ENCODE results near the gene RPS23.
"Not testable (repeated sequence)": the region's sequence is repeated elsewhere in the genome, so short reads cannot be mapped to it uniquely, and the experiment has no call there.

Gene RPS23

DNA sequence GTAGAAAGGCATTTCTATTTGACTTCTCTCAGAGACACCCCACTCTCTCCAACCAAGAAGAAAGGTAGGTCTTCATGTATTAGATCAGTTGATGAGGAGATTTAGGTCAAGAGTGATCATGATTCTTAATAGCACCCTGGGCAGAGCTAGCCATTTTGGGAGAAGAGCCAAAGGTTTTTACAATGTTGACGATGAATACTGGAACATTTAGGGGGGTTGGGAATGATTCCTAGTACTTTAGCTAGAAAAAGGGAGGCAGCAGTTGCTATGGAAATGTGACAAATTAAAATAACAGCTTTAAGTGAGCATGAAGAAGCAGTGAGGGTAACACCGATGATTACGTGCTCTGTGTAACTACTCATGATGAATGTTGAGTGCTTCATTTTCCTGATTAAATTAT, 9.5 kb upstream of the RPS23 start:
- DNase-seq: no peak

- no peak for DNase-seq
Observed at GRCh38 chr5:82285206-82285605, 7.1 kb upstream of the RPS23 start.

- no peak for DNase-seq
Observed at GRCh38 chr5:82283893-82284292, 5.7 kb upstream of the RPS23 start.

GRCh38 chr5:82278711-82279370, 687 bp upstream of the RPS23 start:
- DNase-seq: no peak

GRCh38 chr5:82277613-82277986, 554 bp downstream of the RPS23 start:
- no peak for DNase-seq

DNA sequence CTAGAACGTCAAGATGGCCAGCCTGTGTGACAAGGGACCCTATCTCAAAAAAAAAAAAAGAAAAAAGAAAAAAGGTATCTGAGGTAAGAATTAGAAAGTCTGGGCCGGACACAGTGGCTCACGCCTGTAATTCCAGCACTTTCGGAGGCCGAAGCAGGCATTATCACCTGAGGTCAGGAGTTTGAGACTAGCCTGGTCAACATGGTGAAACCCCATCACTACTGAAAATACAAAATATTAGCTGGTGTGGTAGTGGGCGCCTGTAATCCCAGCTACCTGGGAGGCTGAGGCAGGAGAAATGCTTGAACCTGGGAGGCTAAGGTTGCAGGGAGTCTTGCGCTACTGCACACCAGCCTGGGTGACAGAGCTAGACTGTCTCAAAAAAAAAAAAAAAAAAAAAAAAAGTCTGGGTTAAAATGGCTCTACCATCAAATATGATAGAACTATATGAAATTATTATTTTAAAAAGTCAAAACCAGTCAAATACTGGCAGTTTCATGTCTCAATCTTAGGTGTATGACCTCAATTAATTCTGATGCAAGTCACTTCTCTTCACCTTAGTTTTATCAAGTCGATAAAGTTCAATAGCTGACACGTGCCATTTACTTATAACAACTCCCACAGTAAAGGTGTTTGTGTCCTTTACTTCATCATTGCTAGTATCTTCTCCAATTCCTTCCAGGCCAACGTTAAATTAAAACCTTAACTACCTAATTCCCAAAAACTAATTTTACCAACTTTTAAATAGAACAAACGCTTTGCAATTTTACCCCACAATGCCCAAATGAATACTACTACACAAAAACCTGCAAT, 1.1 kb downstream of the RPS23 start:
- DNase-seq: no peak

DNA sequence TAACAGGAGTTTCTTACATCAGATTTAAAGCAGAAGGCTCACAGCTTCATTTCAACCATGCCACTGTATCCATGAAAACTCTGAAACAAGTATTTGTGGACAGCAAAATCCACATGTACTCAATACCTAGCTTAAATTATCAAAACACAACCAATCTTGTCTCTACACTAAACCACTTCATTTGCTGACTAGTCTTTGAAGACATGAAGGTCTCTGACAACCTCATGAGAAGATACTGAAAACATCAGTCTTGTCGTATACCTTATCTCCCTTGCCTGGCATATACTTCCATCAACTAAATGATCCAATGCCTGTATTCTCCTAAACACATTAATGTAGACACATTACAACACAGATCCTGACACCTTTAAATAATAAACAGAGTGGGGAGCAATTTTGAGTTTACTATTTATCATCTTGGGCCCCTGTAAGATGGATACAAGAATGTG, 2.9 kb downstream of the RPS23 start:
- no peak for DNase-seq

DNA sequence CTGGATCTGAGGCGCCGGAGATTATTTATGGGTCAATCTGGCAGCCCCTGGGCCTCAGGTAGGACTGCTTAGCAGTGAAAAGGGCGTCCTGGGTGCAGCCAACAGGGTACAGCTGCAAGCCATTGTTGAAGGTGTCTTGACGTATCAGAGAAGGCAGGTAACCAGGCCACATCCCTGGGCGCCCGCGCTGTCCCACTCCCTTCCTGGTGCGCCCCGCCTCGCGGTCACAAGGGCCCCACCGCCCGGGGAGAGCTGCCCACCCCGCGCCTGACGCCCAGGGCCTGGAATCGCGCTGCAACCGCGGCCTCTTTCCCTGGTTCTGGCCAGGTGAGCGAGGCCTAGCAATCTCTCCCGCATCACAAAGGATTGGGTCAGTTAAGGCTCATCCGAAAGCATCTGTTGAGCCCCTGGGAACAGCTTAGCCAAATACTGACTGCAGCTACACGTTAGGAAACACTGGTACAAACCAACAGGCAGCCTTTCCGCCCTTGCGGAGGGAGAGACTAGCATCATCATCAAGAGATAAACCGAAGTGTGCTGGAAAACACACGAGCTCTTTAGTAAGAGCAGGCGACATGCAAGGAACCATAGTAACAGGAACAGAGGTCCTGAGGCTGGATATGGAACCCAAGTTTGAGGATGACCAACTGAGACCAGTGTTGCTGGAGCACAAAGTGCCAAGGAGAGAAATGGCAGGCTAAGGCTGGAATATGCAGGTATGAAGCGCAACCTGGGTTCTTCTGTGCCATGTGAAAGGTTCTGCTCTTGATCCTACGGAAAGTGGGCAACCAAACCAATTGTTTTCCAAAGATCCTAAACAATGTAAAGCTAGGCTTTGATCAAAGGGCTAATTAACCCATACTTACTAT, 3.6 kb downstream of the RPS23 start:
- DNase-seq: no peak

DNA sequence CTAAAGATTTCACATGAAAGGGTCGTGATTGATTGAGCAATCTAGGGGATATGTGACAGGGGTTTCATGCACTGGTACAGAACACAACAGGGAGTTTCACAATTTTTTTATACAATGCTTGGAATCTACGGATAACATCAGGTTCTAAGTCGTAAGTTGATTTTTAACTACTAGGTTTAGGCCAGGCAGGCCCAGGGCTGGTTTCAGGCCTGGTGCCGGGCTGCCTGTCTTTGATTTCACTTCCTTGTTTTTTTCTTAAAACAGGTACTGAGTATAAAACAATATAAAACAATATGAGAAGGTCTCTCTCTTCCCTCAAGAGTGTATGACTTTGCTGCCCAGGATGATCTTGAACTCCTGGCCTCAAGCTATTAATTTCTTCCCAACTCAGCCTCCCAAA, 4.7 kb downstream of the RPS23 start:
- not testable (repeated sequence) for DNase-seq

- DNase-seq: not testable (repeated sequence)
Observed at GRCh38 chr5:82272571-82273356, 5.4 kb downstream of the RPS23 start.

DNA sequence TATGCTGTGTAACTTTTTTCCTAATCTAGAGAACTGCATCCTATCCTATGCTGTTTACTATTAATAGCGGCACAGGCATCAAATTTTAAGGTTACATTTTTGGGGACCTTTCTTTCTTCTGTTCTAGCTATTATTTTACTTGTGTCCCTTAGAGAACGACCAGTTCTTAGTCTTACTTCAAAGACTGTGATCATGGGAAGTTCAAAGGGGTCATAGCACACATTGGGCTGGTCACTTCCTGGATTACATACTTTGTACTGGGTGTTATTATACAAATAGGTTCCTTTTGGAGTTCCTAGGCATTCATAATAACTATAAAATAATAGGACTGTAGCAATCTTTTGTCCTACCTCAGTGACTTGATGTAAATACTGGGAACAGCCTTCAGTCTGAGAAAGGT, 8.8 kb downstream of the RPS23 start:
- DNase-seq: not testable (repeated sequence)

DNA sequence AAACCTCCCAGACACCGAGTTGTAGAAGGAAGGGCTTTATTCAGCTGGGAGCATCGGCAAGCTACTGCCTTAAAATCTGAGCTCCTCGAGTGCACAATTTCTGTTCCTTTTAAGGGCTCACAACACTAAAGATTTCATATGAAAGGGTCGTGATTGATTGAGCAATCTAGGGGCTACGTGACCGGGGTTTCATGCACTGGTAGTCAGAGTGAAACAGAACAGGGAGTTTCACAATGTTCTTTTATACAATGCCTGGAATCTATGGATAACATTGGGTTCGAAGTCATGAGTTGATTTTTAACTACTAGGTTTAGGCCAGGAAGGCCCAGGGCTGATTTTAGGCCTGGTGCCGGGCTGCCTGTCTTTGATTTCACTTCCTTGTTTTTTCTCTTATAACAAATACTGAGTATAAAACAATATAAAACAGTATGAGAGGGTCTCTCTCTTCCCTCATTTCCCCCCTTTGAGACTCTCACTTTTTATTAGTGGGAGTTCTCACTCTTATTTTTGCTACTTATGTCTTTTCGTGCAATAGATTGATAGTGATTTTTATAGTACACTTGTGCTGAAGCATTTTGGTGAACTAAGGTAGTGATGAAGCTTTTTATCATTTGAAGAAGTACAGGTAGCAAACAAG, 10.7 kb downstream of the RPS23 start:
- DNase-seq: not testable (repeated sequence)

DNA sequence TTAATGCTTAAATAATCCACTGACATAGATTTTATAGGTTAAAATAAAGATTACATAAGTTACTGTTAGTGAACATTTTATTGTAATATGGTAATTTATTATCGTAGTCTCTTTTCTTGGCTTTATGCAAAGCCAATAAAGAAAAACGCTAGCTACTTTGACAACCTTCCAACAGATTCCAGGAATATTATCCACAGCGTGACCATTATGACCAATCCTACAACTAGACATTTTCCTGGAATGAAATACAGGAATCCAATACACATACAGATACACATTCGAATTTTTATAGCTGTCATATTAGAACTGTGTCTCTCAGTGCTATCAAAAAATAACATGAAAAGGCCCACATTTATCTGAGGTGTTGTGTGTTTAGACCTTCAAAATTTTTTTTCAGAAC, 13.1 kb downstream of the RPS23 start:
- no peak for DNase-seq

DNA sequence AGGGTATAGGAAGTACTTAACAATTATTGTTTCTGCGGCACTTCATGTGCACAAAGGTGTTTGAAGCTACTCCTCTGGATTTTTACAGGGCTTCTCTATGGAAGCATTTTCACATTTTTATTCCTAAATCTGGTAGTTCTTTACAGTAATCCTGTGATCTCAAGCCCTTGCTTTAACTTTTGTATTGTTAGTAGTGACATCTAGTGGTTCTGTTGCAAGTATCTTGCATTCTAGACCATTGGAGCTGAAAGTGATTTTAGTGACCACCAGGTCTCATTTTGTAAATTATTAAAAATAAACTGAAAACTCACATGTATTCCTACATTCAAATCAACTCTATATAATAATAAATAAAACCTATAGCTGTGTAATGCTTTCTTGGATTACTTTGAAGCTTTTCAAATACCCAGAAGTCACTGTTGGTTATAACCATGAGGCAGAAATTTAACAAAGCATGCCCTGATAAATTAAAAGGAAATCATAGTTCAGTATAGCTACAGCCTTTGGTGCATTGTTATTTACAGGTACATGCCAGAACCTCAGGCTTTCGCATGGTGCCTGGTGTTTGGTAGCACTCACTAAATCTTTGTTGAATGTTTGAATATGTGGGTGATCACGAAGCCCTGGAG, 18.9 kb downstream of the RPS23 start:
- DNase-seq: no peak

- DNase-seq: no peak
Observed at GRCh38 chr5:82257729-82258128, 20.4 kb downstream of the RPS23 start.

DNA sequence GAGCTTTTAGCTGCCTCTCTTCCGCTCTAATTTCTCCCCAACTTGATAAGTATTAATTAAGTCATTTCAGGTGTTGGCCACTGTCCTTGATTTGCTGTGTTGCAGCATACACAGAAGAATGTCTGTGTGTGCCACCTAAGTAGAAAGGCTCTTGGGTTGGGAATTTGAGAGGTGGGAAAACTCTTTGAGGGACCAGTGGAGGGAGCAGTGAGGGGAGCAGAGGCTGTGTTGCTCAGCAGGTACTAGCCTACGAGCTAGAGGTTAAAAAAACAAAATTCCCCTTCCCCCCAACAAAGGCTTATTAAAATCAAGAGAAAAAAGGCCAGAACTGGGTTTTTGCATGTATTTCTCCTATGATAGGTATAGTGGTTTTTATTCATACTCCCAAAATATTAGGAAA, 20.9 kb downstream of the RPS23 start:
- DNase-seq: no peak

GRCh38 chr5:82255844-82256243, 22.3 kb downstream of the RPS23 start:
- DNase-seq: no peak

GRCh38 chr5:82252744-82253143, 25.4 kb downstream of the RPS23 start:
- no peak for DNase-seq

- no peak for DNase-seq
Observed at GRCh38 chr5:82246960-82247574, 31.1 kb downstream of the RPS23 start.

GRCh38 chr5:82244854-82245635, 33.1 kb downstream of the RPS23 start:
- DNase-seq: no peak
